SK-N-MC (cell line): ENCODE measurements around the gene TMPRSS6.

Experiments used
- EZH2 ChIP-seq: fragments of 200-600 bp; sonication (generic); IDR thresholded peaks from one replicate; pipeline ENCODE4 v1.6.1; 2017; ENCODE audit warnings: antibody characterized with exemption
- POLR2AphosphoS5 ChIP-seq: IDR thresholded peaks from 2 replicates; pipeline ENCODE4 v1.6.1; 2012; ENCODE audit warnings: mild to moderate bottlenecking, low read depth, low read length, borderline replicate concordance

DNA sequence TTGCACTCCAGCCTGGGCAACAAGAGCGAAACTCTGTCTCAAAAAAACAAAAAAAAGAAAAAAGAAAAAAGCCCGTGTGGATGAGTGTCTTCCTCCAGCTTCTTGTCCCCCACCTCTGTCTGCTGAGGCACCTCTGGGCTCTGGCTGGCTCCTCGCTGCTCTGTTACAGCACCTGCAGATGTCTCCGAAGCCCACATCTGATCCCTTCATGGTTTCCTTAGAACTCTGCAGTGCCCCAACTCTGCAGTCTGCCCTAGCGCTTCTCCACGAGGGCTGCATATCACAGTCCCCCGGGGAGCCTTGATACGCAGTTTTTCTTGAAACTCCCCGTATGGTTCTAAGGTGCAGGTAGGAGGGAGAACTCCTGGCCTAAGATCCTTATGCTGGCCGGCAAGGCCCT, 42.1 kb downstream of the TMPRSS6 start:
- no peak for TF ChIP-seq POLR2AphosphoS5
- no peak for TF ChIP-seq EZH2
